Karpas-422 (cell line): ENCODE data around the gene TUBB4B. TPM values are rescaled to one million over a fixed set of nuclear protein-coding genes. Genes with fewer than 3 reads are reported as not detected.
A peak's percentile ranks its signal among the peaks of the same experiment; 100 is the strongest.

Experiments used
- DNase-seq: peaks from one replicate; pipeline ENCODE4 v3.0.0-alpha.2; 2015
- H2AFZ ChIP-seq: fragments of 200-600 bp; sonication (generic); 2 replicates; pipeline ENCODE4 v1.6.1; 2014; ENCODE audit warnings: antibody characterized with exemption, low read length, mixed read lengths
- H3K27ac ChIP-seq: fragments of 200-600 bp; sonication (generic); 2 replicates; pipeline ENCODE4 v1.5.1; 2014; ENCODE audit warnings: mild to moderate bottlenecking, low read length, moderate library complexity
- H3K27me3 ChIP-seq: fragments of 200-600 bp; sonication (generic); 2 replicates; pipeline ENCODE4 v1.6.1; 2014; ENCODE audit warnings: low read length, mixed read lengths
- H3K36me3 ChIP-seq: fragments of 200-600 bp; sonication (generic); 2 replicates; pipeline ENCODE4 v1.6.1; 2014; ENCODE audit warnings: low read length, mixed read lengths; ENCODE audit not compliant: insufficient read depth
- H3K4me1 ChIP-seq: fragments of 200-600 bp; sonication (generic); 2 replicates; pipeline ENCODE4 v1.6.1; 2014; ENCODE audit warnings: mild to moderate bottlenecking, low read length, mixed read lengths
- H3K4me2 ChIP-seq: fragments of 200-600 bp; sonication (generic); 2 replicates; pipeline ENCODE4 v1.6.1; 2014; ENCODE audit warnings: low read length, low read depth, mild to moderate bottlenecking; ENCODE audit not compliant: poor library complexity, severe bottlenecking
- H3K4me3 ChIP-seq: fragments of 200-600 bp; sonication (generic); 2 replicates; pipeline ENCODE4 v1.5.1; 2014; ENCODE audit warnings: mild to moderate bottlenecking, antibody characterized with exemption, low read length, mixed read lengths
- H3K79me2 ChIP-seq: fragments of 200-600 bp; sonication (generic); 2 replicates; pipeline ENCODE4 v1.6.1; 2014; ENCODE audit warnings: mild to moderate bottlenecking, low read length, mixed read lengths
- H3K9ac ChIP-seq: fragments of 200-600 bp; sonication (generic); 2 replicates; pipeline ENCODE4 v1.6.0; 2014; ENCODE audit warnings: low read length
- H3K9me2 ChIP-seq: fragments of 200-600 bp; sonication (generic), shearing (Covaris generic); replicated peaks from 2 replicates; pipeline ENCODE4 v1.6.0; 2014; ENCODE audit warnings: mild to moderate bottlenecking, low read length, moderate library complexity; ENCODE audit not compliant: insufficient read depth
- H3K9me3 ChIP-seq: fragments of 300-700, 200-600 bp; sonication (generic); 2 replicates; pipeline ENCODE4 v1.6.1; 2014; ENCODE audit warnings: low read length, mixed read lengths
- H4K20me1 ChIP-seq: fragments of 200-600 bp; sonication (generic); 2 replicates; pipeline ENCODE4 v1.6.1; 2014; ENCODE audit warnings: mild to moderate bottlenecking, antibody characterized with exemption, low read length, low read depth; ENCODE audit not compliant: insufficient read depth
- total RNA-seq: library from RNA; depleted of rRNA; stranded (reverse); fragments of >200 nt; shearing (Covaris generic); gene quantifications from 2 replicates; pipeline ENCODE4 v1.2.3, GENCODE V29; 2014; ENCODE audit warnings: low replicate concordance; rRNA removed

TUBB4B gene
- 97.1 and 152 TPM in 2 replicates for total RNA-seq

DNA sequence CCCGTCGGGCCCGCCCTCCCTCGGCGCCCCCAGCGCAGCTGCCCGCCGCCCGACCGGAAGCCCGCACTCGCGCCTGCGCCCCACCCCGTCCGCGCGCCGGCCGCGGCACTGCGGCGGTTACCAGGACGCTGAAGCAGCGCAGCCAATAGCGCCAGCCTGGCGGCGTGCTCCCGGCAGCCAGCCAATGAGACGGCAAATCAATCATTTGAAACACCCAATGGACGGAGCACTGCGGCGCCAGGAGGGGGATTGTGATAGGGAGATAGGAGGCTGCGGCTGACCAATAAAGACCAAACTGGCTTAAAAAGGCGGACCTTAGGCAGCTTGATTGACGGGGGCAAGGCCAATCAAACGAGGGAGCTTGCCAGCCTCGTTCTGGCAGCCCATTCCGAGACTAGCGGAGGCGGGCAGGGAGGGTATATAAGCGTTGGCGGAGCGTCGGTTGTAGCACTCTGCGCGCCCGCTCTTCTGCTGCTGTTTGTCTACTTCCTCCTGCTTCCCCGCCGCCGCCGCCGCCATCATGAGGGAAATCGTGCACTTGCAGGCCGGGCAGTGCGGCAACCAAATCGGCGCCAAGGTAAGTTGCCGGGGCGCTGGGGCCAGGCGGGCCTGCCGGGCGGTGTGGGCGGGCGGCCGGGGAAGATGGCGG is at the start of gene TUBB4B:
TSS of gene TUBB4B (plus strand) at position 447 of the 649 bp plus-strand sequence. CDS start at position 521, 74 bp downstream.
- H3K9ac ChIP-seq = peak within 1 kb of the TSS; percentile 97
- peaks cover 45% of the 10 kb centered on the region for H3K4me1 ChIP-seq
- no peaks in the 10 kb centered on the region for H3K9me2 ChIP-seq
- no peaks in the 10 kb centered on the region for H3K27me3 ChIP-seq
- H3K9me3 ChIP-seq = no peaks in the 10 kb centered on the region
- H3K4me2 ChIP-seq = peak within 1 kb of the TSS; percentile 98
- DNase-seq = peak; percentile 100
- H3K79me2 ChIP-seq = 0 out of 2 replicates have a peak, but pooled peaks cover 5% of the 10 kb centered on the region
- H3K36me3 ChIP-seq = peaks cover 17% of the 10 kb centered on the region
- peak within 1 kb of the TSS; percentile 77 for H2AFZ ChIP-seq
- peak within 1 kb of the TSS; percentile 88 for H3K27ac ChIP-seq
- peak within 1 kb of the TSS; percentile 98 for H3K4me3 ChIP-seq
- peaks cover 40% of the 10 kb centered on the region for H4K20me1 ChIP-seq

DNA sequence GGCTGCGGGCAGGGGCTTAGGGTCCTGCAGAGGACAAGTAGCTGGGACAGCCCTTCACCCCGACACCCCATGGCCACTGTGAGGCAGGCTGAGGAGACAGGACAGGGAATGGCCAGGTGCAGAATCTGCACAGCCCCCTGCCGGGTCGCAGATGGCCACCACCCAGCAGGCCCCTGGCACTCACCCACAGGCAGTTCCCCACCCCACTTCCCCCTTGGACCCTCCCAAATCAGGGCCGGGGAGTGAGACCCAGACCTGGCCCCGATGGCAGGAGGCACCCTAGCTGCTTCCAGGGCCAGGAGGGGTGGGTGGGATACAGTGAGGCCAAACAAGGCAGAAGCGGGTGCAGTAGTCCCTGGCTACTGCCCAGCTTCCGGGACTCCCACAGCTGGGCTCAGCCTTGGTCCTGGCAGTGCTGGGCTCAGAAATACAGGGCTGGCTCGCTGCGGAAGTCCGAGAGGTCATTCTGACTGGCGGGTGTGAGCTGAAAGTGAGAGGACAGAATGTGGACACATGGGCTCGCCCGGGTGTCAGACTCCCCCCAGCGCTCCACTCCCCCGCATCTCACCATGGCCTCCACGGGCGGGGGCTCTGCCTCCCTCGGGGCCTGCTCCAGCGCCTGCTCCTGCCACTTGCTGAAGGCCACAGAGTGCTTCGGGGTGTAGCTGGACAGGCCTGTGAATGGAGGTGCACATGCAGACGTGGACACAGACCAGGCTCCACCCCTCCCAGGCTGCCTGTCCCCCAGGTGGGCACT is 49.2 kb upstream of the TUBB4B start:
- Histone ChIP-seq H4K20me1 (peaks cover 26% of the 10 kb centered on the region), H3K27me3 (no peaks in the 10 kb centered on the region), H3K79me2 (peaks cover 46% of the 10 kb centered on the region), H3K4me2 (no peak overlapping the region), H3K4me3 (no peak overlapping the region), H3K36me3 (no peaks in the 10 kb centered on the region), H3K9me3 (no peaks in the 10 kb centered on the region), H3K4me1 (peaks cover 28% of the 10 kb centered on the region), H3K27ac (no peak overlapping the region), H3K9me2 (no peaks in the 10 kb centered on the region), H2AFZ (no peak overlapping the region), H3K9ac (no peak overlapping the region)
- no peak for DNase-seq

DNA sequence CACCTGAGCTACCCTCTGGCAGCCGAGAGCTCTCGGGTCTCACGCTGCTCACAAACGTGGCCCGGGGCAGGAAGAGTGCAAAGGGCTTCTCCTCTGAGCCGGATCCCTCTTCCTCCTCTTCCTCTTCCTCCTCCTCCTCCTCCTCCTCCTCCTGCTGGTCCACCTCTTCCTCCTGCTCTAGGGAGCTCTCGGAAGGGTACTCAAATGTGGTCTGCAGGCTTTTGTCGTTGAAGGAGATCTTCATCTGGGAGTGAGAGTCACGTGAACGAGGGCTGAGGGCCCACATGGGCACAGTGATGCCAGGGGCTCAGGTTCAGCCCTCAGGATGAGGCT is 48.7 kb upstream of the TUBB4B start:
- H4K20me1 ChIP-seq = peaks cover 24% of the 10 kb centered on the region

DNA sequence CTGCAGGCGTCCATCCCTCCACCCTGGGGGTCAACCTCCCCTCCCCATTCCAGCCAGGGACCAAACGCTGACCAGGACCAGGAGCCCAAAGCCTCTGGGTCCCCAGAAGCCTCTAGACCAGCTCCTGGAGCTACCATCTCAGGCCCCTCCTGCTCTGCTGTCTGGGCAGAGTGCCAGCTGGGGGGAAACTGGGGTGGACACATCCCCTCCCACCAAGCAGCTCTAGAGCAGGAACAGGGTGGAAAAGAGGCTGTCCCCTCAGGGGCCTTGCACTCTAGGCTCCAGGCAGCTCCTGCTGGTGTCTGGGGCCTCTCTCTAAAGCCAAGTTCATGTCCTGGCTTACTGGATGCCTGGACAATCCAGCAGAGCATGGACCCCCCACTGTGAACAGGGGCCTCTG is 48.2 kb upstream of the TUBB4B start:
- Histone ChIP-seq H4K20me1 (peaks cover 20% of the 10 kb centered on the region; the same call in 1 of the 2 replicates), H3K79me2 (peaks cover 45% of the 10 kb centered on the region), H3K9me3 (no peaks in the 10 kb centered on the region), H3K9me2 (no peaks in the 10 kb centered on the region), H3K4me1 (peaks cover 25% of the 10 kb centered on the region), H3K4me2 (no peak overlapping the region), H3K36me3 (no peaks in the 10 kb centered on the region), H2AFZ (no peak overlapping the region), H3K27ac (no peak overlapping the region), H3K27me3 (no peaks in the 10 kb centered on the region), H3K4me3 (no peak overlapping the region), H3K9ac (no peak overlapping the region)
- DNase-seq = no peak

More for the DNA sequence above, 48.7 kb upstream of the TUBB4B start:
- H3K79me2 ChIP-seq = peaks cover 45% of the 10 kb centered on the region
- H3K4me3 ChIP-seq = no peak overlapping the region
- no peaks in the 10 kb centered on the region for H3K9me3 ChIP-seq
- no peak overlapping the region for H2AFZ ChIP-seq
- no peak for DNase-seq
- H3K4me1 ChIP-seq = peaks cover 25% of the 10 kb centered on the region
- H3K36me3 ChIP-seq = no peaks in the 10 kb centered on the region
- no peak overlapping the region for H3K27ac ChIP-seq
- H3K27me3 ChIP-seq = no peaks in the 10 kb centered on the region
- no peaks in the 10 kb centered on the region for H3K9me2 ChIP-seq
- no peak overlapping the region for H3K9ac ChIP-seq
- H3K4me2 ChIP-seq = no peak overlapping the region

DNA sequence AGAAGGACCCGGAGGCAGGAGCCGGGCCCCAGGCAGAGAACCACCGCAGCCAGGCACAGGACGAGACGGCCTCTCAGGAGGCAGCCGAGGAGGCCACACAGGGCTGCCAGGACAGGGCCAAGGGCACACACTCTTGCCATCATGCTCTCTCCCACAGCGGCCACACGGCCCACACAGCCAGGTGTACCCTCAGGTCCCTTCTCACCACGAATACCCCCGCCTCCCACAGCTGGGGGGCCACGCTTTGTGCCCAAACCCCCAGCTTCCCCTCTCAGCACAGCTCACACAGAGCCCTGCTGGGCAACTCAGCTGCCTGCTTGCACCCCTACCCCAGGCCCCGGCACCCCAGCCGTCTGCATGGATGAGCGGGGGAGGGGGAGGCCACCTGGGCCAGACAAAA is 47.3 kb upstream of the TUBB4B start:
- Histone ChIP-seq H3K79me2 (peaks cover 50% of the 10 kb centered on the region), H3K4me2 (no peak overlapping the region), H3K4me3 (no peak overlapping the region), H4K20me1 (peaks cover 19% of the 10 kb centered on the region; the same call in 1 of the 2 replicates), H3K9ac (no peak overlapping the region), H3K27ac (no peak overlapping the region), H3K9me3 (no peaks in the 10 kb centered on the region), H2AFZ (no peak overlapping the region), H3K4me1 (peaks cover 34% of the 10 kb centered on the region), H3K27me3 (no peaks in the 10 kb centered on the region), H3K9me2 (no peaks in the 10 kb centered on the region), H3K36me3 (no peaks in the 10 kb centered on the region)
- DNase-seq = no peak

DNA sequence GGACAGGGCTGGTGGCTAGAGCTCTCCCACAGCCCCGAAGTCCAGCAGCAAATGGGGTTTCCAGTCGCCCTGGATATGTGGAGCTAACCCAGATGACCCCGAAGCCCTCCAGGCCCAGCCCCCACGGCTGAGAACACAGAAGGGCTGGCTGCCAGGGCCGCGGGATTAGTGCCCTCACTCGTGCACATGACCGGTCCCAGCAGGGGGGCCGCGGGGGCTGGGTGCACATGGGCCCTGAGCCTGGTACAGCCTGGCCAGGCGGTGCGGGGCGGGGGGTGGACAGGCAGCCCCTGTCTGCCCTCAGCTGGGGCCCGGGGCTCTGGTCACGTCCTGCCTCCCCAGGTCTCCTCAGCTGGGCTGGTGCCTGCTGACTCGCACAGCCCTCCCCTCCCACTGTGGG is 46.7 kb upstream of the TUBB4B start:
- Histone ChIP-seq H3K36me3 (no peaks in the 10 kb centered on the region), H3K79me2 (peaks cover 56% of the 10 kb centered on the region), H3K9me2 (no peaks in the 10 kb centered on the region), H4K20me1 (peaks cover 16% of the 10 kb centered on the region; the same call in 1 of the 2 replicates), H3K27me3 (no peaks in the 10 kb centered on the region), H3K4me1 (peaks cover 39% of the 10 kb centered on the region), H3K9me3 (no peaks in the 10 kb centered on the region), H3K27ac (no peak overlapping the region), H3K4me3 (no peak overlapping the region), H3K9ac (no peak overlapping the region), H3K4me2 (no peak overlapping the region), H2AFZ (no peak overlapping the region)
- DNase-seq = no peak

DNA sequence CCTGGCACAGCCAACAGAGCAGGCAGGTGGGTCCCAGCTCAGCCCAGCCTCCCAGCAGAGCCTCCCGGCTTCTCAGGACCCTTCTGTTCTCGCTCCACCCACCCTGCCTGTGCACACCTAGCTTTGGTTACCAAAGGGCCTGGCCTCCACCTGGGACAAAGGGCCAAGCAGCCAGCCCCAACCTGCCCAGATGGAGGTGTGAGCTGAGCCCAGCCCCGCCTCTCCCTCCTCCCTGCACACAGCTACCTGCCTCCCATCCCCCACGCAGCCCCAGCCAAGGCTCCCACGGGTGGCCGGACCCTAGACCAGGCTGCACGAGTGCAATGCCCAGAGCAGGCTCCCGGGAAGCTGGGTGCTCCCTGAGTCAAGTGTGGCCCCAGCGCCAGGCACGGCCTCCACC is 46.2 kb upstream of the TUBB4B start:
- H3K27ac ChIP-seq = no peak overlapping the region
- H3K9ac ChIP-seq = no peak overlapping the region
- peaks cover 11% of the 10 kb centered on the region; the same call in 1 of the 2 replicates for H4K20me1 ChIP-seq
- H3K4me1 ChIP-seq = peaks cover 39% of the 10 kb centered on the region
- no peak overlapping the region for H3K4me3 ChIP-seq
- DNase-seq = no peak
- no peaks in the 10 kb centered on the region for H3K9me3 ChIP-seq
- peaks cover 56% of the 10 kb centered on the region for H3K79me2 ChIP-seq
- H3K36me3 ChIP-seq = no peaks in the 10 kb centered on the region
- no peaks in the 10 kb centered on the region for H3K27me3 ChIP-seq
- H2AFZ ChIP-seq = no peak overlapping the region
- no peaks in the 10 kb centered on the region for H3K9me2 ChIP-seq
- H3K4me2 ChIP-seq = no peak overlapping the region

DNA sequence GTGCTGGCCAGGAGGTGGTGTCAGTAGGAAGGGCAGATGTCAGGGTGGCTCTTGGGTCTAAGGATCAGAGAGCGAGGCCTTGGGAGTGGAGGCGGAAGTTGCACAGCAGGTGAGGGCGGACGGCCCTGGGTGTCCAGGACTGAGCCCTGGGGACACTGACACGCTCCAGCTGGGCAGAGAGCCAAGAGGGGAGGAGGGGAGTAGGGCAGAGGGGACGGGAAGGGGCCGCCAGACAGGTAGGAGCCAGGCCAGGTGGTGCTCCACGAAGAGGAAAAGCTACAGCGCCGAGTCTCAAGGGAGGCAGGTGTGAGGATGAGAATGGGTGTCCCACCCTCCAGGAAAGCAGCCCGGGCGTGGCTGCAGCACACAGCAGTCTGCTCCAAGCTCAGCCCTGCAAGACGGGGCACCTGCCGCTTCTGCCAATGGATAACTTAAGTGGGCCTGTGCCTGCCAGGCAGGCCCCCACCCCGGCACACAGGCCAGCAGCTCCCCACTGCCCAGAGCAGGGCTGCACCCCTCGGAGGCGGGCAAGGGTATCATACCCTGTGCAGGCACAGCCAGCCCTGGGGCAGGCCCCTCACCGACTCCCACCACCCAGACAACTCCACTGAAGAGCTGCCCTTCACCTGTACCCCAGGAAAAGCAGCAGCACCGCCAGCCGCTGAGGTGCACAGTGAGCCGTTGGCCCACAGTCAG is 45.4 kb upstream of the TUBB4B start:
- H3K36me3 ChIP-seq = no peaks in the 10 kb centered on the region
- no peak overlapping the region for H3K4me3 ChIP-seq
- no peaks in the 10 kb centered on the region for H3K9me2 ChIP-seq
- no peaks in the 10 kb centered on the region for H3K27me3 ChIP-seq
- peaks cover 31% of the 10 kb centered on the region for H3K4me1 ChIP-seq
- no peak overlapping the region for H3K27ac ChIP-seq
- no peaks in the 10 kb centered on the region for H3K9me3 ChIP-seq
- H2AFZ ChIP-seq = no peak overlapping the region
- peaks cover 48% of the 10 kb centered on the region for H3K79me2 ChIP-seq
- no peak for DNase-seq
- no peak overlapping the region for H3K4me2 ChIP-seq
- no peak overlapping the region for H3K9ac ChIP-seq
- H4K20me1 ChIP-seq = peaks cover 5% of the 10 kb centered on the region; the same call in 1 of the 2 replicates
